ENCODE measurements around the gene LRRC32. TPM values are rescaled to one million over a fixed set of nuclear protein-coding genes. Genes with fewer than 3 reads are reported as not detected.

LRRC32 gene
- total RNA-seq, 1 experiment from 2014 or later = 0.46 TPM

DNA sequence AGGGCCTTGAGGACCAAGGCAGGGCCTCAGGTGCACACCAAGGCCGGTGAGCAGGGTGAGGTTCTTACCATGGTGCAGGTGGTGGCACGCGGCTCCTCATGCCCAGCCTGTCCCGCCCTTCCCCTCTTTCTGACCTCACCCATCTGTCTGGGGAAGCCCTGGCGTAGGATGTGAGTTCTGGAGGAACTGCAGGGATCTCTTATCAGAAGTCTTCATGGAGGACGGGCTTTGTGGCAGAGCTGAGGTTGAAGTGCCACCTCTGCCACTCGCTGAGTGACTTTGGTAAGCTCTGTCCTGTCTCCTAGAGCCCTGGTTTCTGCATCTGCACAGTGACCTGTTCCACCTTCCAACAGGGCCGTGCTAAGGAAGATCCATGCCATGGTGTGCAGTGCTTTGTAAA is 49.1 kb downstream of the LRRC32 start:
- Histone ChIP-seq H3K27ac (ENCODE audit: insufficient read length, low read depth, low read length) (no peak overlapping the region), H3K9ac (ENCODE audit: extremely low read depth, insufficient read length, low read length) (no peak overlapping the region), H4K20me1 (ENCODE audit: control insufficient read depth, insufficient read depth, insufficient read length) (no peaks in the 10 kb centered on the region), H3K23ac (ENCODE audit: insufficient read length, low read depth, low read length) (no peak overlapping the region), H3T11ph (ENCODE audit: low read length) (no peak overlapping the region), H3K79me1 (ENCODE audit: insufficient read depth, low read depth, low read length, poor library complexity, severe bottlenecking) (no peaks in the 10 kb centered on the region), H3K9me3 (ENCODE audit: control insufficient read depth, low read depth, low read length) (no peaks in the 10 kb centered on the region), H2AK5ac (ENCODE audit: insufficient read length, low read length) (no peak overlapping the region), H3K27me3 (ENCODE audit: insufficient read depth, low read length) (no peaks in the 10 kb centered on the region), H4K5ac (ENCODE audit: insufficient read length, low read depth, low read length) (no peak overlapping the region), H3K14ac (ENCODE audit: insufficient read depth, low read length) (no peak overlapping the region), H3K4me2 (ENCODE audit: insufficient read depth, insufficient read length, low read length) (no peak overlapping the region), H3K23me2 (ENCODE audit: insufficient read length, low read depth, low read length, poor library complexity, severe bottlenecking) (peaks cover 2% of the 10 kb centered on the region), H2BK5ac (ENCODE audit: insufficient read length, low read length) (no peak overlapping the region), H4K8ac (replicated peaks; ENCODE audit: insufficient read length, low read depth, low read length) (no peak overlapping the region), H3K4ac (ENCODE audit: low read depth, low read length) (no peak overlapping the region), H3K79me2 (ENCODE audit: insufficient read depth, low read length) (no peaks in the 10 kb centered on the region), H4K91ac (ENCODE audit: insufficient read length, low read depth, low read length) (no peak overlapping the region), H2BK120ac (ENCODE audit: low read depth, low read length, poor library complexity, severe bottlenecking) (no peak overlapping the region), H2BK20ac (ENCODE audit: low read depth, low read length, poor library complexity, severe bottlenecking) (no peak overlapping the region), H2BK15ac (ENCODE audit: low read depth, low read length) (no peak overlapping the region), H3K4me1 (ENCODE audit: insufficient read depth, low read length) (no peaks in the 10 kb centered on the region), H2BK12ac (ENCODE audit: insufficient read length, low read depth, low read length) (no peak overlapping the region), H2AFZ (ENCODE audit: low read length) (no peak overlapping the region), H3K18ac (ENCODE audit: insufficient read length, low read depth, low read length) (no peak overlapping the region), H3K56ac (ENCODE audit: insufficient read length, low read depth, low read length) (no peak overlapping the region)
- DNase-seq = no peak
- TF ChIP-seq, protein P1, sequence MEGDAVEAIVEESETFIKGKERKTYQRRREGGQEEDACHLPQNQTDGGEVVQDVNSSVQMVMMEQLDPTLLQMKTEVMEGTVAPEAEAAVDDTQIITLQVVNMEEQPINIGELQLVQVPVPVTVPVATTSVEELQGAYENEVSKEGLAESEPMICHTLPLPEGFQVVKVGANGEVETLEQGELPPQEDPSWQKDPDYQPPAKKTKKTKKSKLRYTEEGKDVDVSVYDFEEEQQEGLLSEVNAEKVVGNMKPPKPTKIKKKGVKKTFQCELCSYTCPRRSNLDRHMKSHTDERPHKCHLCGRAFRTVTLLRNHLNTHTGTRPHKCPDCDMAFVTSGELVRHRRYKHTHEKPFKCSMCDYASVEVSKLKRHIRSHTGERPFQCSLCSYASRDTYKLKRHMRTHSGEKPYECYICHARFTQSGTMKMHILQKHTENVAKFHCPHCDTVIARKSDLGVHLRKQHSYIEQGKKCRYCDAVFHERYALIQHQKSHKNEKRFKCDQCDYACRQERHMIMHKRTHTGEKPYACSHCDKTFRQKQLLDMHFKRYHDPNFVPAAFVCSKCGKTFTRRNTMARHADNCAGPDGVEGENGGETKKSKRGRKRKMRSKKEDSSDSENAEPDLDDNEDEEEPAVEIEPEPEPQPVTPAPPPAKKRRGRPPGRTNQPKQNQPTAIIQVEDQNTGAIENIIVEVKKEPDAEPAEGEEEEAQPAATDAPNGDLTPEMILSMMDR (conservative IDR thresholded peaks at IDR 0.05) = no peak
- peaks cover 17 to 21% of the 10 kb centered on the region in 2 experiments for H3K4me1 Mint-ChIP-seq
- H3K36me3 Mint-ChIP-seq (ENCODE audit: insufficient read depth in 1 of 3, low read depth in 3 of 3) = peaks cover 0 to 9% (median 7%) of the 10 kb centered on the region in 3 experiments; a peak in 4 of 7 replicates
- H3K27me3 Mint-ChIP-seq (ENCODE audit: low read depth) = peaks cover 9% of the 10 kb centered on the region
- no peak overlapping the region for H3K4me3 Mint-ChIP-seq
- WGBS (ENCODE audit: extremely low coverage, insufficient read length, low lambda C conversion rate) = no CpG with 5 or more reads among the region's 8 CpGs
- peaks cover 8 to 9% of the 10 kb centered on the region in 2 experiments for H3K9me3 Mint-ChIP-seq
- H3K27ac Mint-ChIP-seq = no peak overlapping the region

Measured in H9 (cell line).